Upper lobe of right lung (tissue), 1 donor: ENCODE data around the gene MGAM2. TPM values are rescaled to one million over a fixed set of nuclear protein-coding genes. Genes with fewer than 3 reads are reported as not detected.

Experiments used
- ATAC-seq: fragments of 200-7000 bp; cut with Tn5 transposase; one replicate; pipeline ENCODE4 v1.9.1; 2020; ENCODE audit warnings: mild to moderate bottlenecking, moderate library complexity
- DNase-seq: peaks from one replicate; pipeline ENCODE4 v3.0.0-alpha.2; 2020
- H3K27ac ChIP-seq: fragments of 200-600 bp; one replicate; pipeline ENCODE4 v1.8.0; 2022
- H3K27me3 ChIP-seq: fragments of 200-600 bp; one replicate; pipeline ENCODE4 v1.8.0; 2022; ENCODE audit warnings: mild to moderate bottlenecking
- H3K36me3 ChIP-seq: fragments of 200-600 bp; one replicate; pipeline ENCODE4 v1.8.0; 2022
- H3K4me1 ChIP-seq: fragments of 200-600 bp; one replicate; pipeline ENCODE4 v1.8.0; 2022
- H3K4me3 ChIP-seq: fragments of 200-600 bp; one replicate; pipeline ENCODE4 v1.8.0; 2022; ENCODE audit warnings: mild to moderate bottlenecking
- H3K9me3 ChIP-seq: fragments of 200-600 bp; one replicate; pipeline ENCODE4 v1.8.0; 2022
- intact Hi-C: fragments of 100-400 bp; cut with DNase I; formaldehyde crosslinking; loops from one replicate; pipeline ENCODE4 v1.11.0; 2022
- long read RNA-seq: library from polyadenylated mRNA; unstranded; transcript quantifications from one replicate; pipeline ENCODE4 v2.0.0, GENCODE V29; 2021
- total RNA-seq: library from RNA; stranded (reverse); fragmentation: NEBNext Ultra II Directional; extraction: Animal tissue kit (Norgen Biotek cat#: 25700); gene quantifications from one replicate; pipeline ENCODE4 v1.2.1, GENCODE V29; 2021
- TF ChIP-seq, protein P1 (sequence below): fragments of 200-600 bp; IDR thresholded peaks from one replicate; pipeline ENCODE4 v1.8.0; 2022; ENCODE audit warnings: antibody characterized with exemption
- donor health status: DM: no; HTN: yes; CAD: no; lungs with severe emphysema.

Gene MGAM2
- 0.61 TPM for total RNA-seq
- long read RNA-seq, partial matches to known transcripts: 1 of 1 reads
- long read RNA-seq, other reads (novel, unspliced or antisense): 0 of 1 reads

DNA sequence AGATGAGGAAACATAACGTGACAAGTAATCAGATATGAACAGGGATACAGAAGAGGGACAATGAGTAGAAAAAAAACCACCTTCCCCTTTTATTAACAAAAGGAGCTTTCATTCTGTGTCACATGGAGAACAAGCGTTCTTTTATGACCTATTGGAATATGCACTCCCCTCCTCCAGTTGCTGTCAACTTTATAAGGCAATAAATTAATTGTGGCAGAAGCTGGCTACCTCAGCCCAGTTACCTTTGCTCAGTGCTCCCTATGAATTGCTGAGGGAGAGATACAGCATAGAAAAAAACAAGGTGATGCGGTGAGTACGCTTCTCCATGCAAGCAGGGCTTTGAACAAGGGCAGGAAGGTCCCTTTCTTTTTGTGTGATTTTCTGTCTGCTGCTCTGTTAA, at the start of gene MGAM2:
TSS of gene MGAM2 (plus strand) at position 220 of the 400 bp plus-strand sequence. CDS start 5,156 bp downstream, outside the sequence.
- Histone ChIP-seq H3K27me3 (no peaks in the 10 kb centered on the region), H3K27ac (no peak within 1 kb of the TSS), H3K4me3 (no peak within 1 kb of the TSS), H3K36me3 (no peaks in the 10 kb centered on the region), H3K9me3 (no peaks in the 10 kb centered on the region), H3K4me1 (no peaks in the 10 kb centered on the region)
- TF ChIP-seq, protein P1, sequence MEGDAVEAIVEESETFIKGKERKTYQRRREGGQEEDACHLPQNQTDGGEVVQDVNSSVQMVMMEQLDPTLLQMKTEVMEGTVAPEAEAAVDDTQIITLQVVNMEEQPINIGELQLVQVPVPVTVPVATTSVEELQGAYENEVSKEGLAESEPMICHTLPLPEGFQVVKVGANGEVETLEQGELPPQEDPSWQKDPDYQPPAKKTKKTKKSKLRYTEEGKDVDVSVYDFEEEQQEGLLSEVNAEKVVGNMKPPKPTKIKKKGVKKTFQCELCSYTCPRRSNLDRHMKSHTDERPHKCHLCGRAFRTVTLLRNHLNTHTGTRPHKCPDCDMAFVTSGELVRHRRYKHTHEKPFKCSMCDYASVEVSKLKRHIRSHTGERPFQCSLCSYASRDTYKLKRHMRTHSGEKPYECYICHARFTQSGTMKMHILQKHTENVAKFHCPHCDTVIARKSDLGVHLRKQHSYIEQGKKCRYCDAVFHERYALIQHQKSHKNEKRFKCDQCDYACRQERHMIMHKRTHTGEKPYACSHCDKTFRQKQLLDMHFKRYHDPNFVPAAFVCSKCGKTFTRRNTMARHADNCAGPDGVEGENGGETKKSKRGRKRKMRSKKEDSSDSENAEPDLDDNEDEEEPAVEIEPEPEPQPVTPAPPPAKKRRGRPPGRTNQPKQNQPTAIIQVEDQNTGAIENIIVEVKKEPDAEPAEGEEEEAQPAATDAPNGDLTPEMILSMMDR: no peak
- DNase-seq: no peak
- no peak for ATAC-seq
- intact Hi-C loops: no loop called here

DNA sequence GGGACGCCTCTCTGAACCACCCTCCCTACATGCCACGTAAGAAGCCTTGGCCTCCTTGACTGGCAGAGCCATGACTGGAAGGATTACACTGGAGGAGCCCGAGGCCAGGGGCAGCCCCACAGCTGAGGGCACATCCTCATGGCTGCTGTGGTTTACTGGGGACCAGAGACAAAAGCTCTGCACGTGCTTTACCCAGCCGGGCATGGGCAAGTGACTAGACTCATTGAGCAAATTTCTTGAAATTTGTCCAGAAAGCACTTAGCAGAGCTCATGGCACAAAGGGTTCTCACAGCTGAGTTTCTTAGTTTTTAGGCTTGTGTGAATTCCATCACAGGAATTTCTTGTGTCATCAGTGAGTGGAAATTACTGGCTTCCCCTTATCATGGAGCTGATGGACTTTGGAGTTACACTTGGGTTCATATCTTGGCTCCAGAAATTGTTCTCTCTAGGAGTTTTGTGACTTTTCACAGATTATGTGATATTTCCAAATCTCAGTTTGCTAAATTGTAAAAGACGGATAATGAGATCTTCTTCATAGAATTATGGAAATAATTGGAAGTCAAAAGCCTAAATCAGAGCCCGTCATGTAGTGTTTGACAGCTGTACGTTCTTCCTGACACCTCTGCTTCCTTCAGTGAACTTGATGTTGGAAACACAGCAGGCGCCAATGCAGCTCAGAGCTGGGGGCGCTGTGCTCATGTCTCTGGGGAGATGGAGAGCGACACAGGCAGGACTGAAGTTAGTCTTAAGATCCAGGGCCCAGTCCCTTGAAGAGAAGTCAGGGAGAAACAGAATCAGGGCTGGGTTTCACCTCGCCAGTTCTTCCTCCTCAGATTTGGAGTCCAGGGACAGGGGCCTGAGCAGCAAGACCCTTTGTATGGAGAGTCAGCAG, 47.7 kb upstream of the MGAM2 start:
- DNase-seq (no peak), ATAC-seq (no peak)
- no peaks in the 10 kb centered on the region for H3K36me3 ChIP-seq
- TF ChIP-seq, protein P1: no peak
- no peaks in the 10 kb centered on the region for H3K9me3 ChIP-seq
- no peaks in the 10 kb centered on the region for H3K4me1 ChIP-seq
- no peak overlapping the region for H3K4me3 ChIP-seq
- intact Hi-C loops: no loop called here
- H3K27me3 ChIP-seq: no peaks in the 10 kb centered on the region
- no peak overlapping the region for H3K27ac ChIP-seq

DNA sequence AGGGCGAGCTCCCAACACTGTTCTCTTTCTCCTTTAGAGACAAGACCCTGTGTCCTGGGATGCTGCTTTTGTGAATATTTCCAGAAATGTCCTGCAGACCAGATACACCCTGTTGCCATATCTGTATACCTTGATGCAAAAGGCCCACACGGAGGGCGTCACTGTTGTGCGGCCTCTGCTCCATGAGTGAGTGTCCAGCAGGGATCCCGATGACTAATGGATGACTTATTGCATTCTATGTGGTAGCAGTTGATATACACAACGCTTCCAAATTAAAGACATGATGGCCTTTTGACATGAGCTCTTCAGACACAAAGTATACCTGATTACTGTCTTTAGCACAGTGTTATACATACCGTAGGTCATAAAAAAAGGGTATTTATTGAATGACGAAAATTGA, 45.0 kb upstream of the MGAM2 start:
- intact Hi-C loops: no loop called here
- no peak for DNase-seq
- H3K9me3 ChIP-seq: no peaks in the 10 kb centered on the region
- H3K27ac ChIP-seq: no peak overlapping the region
- TF ChIP-seq, protein P1: no peak
- no peak for ATAC-seq
- H3K36me3 ChIP-seq: no peaks in the 10 kb centered on the region
- H3K27me3 ChIP-seq: no peaks in the 10 kb centered on the region
- H3K4me3 ChIP-seq: no peak overlapping the region
- H3K4me1 ChIP-seq: no peaks in the 10 kb centered on the region

DNA sequence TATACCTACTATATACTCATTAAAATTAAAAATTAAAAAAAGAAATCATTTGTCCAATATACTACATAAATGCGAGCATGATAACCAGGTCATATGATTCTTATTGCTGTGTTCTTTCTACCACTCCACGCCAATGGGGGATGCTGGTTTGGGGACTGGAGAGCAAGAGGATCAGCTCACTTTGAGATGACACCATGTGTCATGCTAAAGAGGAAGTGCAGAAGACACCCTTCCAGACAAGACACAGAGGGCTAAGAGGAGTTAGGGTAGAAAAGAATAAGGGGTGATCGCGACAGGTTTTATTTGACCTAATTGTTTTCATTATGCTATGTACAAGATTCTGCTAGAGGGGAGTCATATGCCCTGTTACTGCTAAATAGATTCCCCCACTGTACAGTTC, 33.8 kb upstream of the MGAM2 start:
- Histone ChIP-seq H3K36me3 (no peaks in the 10 kb centered on the region), H3K9me3 (no peaks in the 10 kb centered on the region), H3K4me1 (no peaks in the 10 kb centered on the region), H3K27me3 (no peaks in the 10 kb centered on the region), H3K27ac (no peak overlapping the region), H3K4me3 (no peak overlapping the region)
- TF ChIP-seq, protein P1: no peak
- DNase-seq: no peak
- ATAC-seq: no peak
- intact Hi-C loops: no loop called here

DNA sequence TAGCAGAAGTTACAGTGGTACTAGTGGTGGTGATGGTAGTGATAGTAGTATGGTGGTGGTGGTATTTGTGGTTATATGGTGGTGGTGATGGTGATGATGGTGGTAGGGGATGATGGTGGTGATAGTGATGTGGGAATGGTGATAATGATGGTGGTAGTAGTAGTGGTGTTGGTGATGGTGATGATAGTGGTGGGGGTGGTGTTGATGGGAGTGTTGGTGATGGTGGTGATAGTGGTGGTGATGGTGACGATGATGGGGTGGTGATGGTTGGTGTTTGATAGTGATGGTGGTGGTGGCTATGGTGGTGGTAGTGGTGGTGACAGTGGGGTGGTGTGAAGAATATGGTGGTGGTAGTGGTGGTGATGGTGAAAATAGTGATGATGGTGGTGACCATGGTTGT, 27.9 kb upstream of the MGAM2 start:
- Histone ChIP-seq H3K36me3 (no peaks in the 10 kb centered on the region), H3K4me1 (no peaks in the 10 kb centered on the region), H3K27me3 (no peaks in the 10 kb centered on the region), H3K9me3 (no peaks in the 10 kb centered on the region), H3K4me3 (no peak overlapping the region), H3K27ac (no peak overlapping the region)
- DNase-seq (no peak), ATAC-seq (no peak)
- intact Hi-C loops: no loop called here
- TF ChIP-seq, protein P1: no peak
